Upper lobe of left lung (tissue), 4 donors: ENCODE measurements around the gene CEACAM19.

Source experiments
- EP300 ChIP-seq, 4 donors: sonication (generic); formaldehyde crosslinking; IDR thresholded peaks; one replicate each; pipeline ENCODE4 v1.5.1; 2017; ENCODE audit warnings: antibody characterized with exemption in 4 of 4, control low read depth in 2 of 4
- POLR2AphosphoS5 ChIP-seq, 2 donors: sonication (generic); formaldehyde crosslinking; IDR thresholded peaks; one replicate each; pipeline ENCODE4 v1.5.1; 2017; ENCODE audit warnings: antibody characterized with exemption in 2 of 2
- TF ChIP-seq, protein P1 (sequence below), 6 experiments: fragments of 450-650 bp in 4 of 6; fragments of 200-600 bp in 2 of 6; sonication (generic) in 2 of 6; IDR thresholded peaks; one replicate each; pipeline ENCODE4 v1.5.1; 2016 to 2019; ENCODE audit warnings: antibody characterized with exemption in 6 of 6

DNA sequence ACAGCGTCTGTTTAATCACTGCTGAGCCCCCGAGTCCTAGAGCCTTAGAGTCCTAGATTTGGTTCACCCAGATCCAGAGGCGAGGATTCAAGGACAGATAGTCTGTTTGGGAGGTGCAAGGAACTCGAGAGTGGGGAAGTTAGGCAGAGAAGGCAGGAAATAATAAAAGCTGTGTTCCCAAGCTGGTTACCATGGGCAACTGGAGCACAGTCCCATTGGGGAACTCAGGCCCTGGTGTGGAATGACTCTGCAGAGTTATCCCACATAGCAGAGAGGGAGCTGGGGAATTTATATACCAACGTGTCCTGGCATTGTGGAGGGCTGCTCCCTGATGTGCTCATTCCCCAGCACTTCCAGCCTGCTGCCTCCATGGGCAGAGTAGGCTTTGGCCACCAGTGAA lies 48.2 kb upstream of the CEACAM19 start:
- no peak for TF ChIP-seq EP300 (IDR thresholded peaks at IDR 0.05)
- TF ChIP-seq, protein P1, sequence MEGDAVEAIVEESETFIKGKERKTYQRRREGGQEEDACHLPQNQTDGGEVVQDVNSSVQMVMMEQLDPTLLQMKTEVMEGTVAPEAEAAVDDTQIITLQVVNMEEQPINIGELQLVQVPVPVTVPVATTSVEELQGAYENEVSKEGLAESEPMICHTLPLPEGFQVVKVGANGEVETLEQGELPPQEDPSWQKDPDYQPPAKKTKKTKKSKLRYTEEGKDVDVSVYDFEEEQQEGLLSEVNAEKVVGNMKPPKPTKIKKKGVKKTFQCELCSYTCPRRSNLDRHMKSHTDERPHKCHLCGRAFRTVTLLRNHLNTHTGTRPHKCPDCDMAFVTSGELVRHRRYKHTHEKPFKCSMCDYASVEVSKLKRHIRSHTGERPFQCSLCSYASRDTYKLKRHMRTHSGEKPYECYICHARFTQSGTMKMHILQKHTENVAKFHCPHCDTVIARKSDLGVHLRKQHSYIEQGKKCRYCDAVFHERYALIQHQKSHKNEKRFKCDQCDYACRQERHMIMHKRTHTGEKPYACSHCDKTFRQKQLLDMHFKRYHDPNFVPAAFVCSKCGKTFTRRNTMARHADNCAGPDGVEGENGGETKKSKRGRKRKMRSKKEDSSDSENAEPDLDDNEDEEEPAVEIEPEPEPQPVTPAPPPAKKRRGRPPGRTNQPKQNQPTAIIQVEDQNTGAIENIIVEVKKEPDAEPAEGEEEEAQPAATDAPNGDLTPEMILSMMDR (IDR thresholded peaks at IDR 0.05), result no peak
- TF ChIP-seq POLR2AphosphoS5 (IDR thresholded peaks at IDR 0.05), result no peak
